ENCODE measurements around the gene DCN.

Gene DCN

DNA sequence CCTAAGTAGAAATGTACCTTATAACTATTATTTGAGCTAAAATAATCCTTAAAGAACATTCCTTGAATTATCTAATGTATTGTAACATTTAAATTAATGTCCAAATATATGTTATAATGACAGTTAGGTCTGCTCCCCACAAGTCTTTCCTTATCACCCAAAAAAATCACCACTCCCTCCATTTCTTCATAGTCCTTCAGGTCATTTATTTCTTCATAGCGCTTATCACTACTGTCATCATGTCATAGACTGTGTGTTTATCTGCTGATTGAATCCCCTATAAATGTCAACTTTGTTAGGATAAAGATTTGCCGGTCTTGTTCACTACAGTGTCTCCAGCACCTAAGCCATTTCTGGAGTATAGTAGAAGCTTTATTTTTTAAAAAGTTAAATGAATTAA lies 83.3 kb downstream of the DCN start:
- FAIRE-seq = no peak

DNA sequence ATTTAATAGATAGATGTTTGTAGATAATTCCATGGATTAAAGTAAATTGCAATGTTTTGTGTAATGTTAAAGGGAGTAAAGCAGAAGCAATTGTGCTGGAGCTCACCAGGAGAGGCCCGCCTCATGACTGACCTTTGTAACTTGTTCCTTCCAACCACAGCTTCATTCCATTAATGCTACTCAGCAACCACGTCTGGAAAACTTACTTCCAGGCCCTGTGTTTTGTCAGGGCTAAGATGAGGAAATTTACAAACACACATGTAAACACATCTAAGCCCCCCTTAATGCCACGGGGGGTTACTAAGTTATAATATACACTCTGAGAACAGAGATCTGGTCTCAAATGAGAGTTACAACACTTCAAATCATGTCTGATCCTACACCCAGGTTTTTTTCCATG lies 83.7 kb downstream of the DCN start:
- FAIRE-seq = no peak

DNA sequence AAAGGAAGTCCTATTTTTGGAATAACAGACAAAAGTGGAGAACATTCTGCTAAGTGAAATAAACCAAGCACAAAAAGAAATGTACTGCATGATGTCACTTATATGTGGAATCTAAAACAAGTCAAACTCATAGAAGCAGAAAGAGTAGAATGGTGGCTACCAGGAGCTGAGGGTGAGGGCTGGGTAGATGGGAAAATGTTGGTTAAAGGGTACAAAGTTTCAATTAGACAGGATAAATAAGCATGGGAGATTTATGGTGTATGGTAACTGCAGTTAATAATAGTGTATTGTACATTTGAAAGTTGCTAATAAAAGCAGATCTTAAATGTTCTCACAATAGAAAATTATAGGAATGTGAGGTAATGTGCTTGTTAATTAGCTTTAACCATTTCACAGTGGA lies 84.2 kb downstream of the DCN start:
- FAIRE-seq = no peak

DNA sequence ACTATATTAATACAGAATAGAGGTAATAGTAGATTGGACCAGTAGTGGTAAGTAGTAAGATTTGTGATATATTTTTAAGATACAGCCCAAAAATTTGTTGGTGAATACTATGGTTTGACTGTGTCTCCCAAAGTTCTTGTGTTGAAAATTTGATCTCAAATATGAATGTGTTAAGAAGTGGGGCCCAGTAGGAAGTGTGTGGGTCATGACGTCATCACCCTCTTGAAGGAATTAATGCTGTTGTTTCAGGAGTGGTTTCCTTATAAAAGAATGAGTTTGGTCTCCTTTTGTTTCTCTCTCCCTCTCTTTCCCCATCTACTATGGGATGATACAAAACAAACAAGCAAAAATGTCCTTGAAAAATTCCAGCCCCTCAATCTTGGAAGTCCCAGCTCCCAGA lies 87.7 kb downstream of the DCN start:
- no peak for FAIRE-seq

DNA sequence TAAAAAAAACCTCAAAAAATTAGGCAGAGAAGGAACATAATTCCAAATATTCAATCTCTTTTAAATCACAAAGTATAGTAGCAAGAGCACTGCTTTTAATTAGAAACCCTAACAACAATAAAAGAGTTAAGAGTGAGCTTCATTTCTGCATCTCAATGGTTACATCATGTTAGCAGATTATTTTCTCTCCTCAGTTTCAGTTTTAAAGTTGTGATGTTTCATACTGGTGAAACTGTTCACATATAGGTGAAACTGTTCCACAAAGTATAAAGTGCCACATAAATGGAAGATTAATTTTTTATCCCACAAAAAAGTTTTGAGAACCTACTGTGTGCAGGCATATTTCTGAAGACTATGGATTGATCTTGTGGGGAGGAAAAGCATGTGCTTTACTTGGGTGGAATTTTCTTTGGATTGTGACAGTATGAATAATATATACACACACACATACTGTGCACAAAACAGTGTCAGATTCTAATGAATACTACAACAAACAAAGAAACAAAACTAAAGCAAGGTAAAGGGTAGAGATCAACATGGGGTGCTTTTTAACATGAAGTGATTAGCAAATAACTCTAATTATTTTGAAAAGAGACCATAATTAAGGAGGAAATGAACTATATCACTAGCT lies 88.5 kb downstream of the DCN start:
- no peak for FAIRE-seq

DNA sequence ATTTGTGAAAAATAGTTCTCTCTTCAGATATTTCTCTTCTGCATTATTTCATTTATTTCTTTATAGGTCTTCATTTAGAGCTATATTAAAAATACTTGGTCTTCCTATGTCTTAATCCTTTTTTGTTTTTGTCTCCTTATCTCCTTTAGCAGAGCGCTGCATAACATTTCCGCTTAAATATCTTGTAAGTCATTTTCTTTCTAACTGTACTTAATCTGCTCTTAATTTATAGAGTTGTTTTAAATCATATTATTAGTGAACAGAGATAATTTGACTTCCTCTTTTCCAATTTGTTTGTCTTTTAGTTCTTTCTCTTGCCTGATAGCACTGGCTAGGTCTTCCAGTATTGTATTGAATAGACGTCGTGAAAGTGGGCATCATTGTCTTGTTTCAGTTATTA lies 89.3 kb downstream of the DCN start:
- no peak for FAIRE-seq

DNA sequence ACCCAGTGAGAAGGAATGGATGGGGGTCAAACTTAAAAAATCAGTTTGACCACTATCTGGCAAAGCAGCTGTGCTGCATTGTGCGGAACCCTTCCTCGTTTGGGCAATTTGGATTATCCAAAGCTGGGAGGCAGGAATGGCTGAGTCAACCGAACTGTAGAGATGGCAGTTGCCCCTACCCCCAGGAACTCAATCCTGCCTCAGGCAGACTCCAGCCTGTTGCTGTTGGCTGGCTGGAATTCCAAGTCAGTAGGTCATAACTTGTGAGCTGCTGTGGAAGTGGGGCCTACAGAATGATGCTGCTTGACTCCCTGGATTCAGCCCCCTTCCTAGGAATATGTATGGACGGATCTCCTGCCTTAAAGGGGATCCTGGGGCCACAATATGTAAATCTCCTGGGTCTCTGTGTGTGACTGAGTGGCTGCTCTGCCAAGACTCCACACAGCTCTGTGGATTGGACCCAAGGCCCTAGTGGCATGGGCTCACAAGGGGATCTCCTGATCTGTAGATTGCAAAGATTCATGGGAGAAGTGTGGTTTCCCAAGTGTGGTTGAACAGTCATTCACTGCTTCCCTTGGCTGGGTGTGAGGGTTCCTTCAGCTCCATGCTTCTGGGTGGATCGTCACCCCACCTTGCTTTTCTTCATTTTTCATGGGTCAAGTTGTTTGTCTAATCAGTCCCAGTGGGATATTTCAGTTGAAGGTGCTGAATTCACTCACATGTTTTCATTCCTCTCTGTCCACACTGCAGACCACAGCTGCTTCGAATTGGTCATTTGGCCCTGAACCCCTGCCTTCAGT lies 90.5 kb downstream of the DCN start:
- FAIRE-seq = no peak

All from colon (tissue), 2 donors.